ENCODE measurements around the gene CDKN2B-AS1.
A peak's percentile ranks its signal among the peaks of the same experiment; 100 is the strongest.

CDKN2B-AS1 gene

DNA sequence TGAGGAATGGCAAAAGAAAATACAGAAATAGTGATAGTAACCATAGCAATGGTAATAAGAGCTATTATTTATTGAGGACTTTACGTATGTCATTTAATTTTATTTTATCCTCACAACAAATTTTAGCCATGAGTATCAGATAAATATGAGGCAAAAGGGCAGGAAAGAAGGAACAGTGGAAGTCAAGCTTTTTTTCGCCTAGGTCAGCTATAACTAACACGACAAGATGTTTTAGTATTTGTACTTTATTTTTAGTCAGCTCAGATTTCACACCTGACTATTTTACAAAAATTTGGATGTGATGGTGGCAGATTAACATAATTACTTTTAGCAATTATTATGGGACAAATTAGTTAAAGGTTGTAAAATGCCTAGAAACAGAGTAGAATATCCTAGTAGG lies 49.3 kb downstream of the CDKN2B-AS1 start:
- no peak overlapping the region for H3K4me3 ChIP-seq (ENCODE audit: low read depth, low read length)
- no peak for DNase-seq (ENCODE audit: low read depth)
- TF ChIP-seq, protein P1, sequence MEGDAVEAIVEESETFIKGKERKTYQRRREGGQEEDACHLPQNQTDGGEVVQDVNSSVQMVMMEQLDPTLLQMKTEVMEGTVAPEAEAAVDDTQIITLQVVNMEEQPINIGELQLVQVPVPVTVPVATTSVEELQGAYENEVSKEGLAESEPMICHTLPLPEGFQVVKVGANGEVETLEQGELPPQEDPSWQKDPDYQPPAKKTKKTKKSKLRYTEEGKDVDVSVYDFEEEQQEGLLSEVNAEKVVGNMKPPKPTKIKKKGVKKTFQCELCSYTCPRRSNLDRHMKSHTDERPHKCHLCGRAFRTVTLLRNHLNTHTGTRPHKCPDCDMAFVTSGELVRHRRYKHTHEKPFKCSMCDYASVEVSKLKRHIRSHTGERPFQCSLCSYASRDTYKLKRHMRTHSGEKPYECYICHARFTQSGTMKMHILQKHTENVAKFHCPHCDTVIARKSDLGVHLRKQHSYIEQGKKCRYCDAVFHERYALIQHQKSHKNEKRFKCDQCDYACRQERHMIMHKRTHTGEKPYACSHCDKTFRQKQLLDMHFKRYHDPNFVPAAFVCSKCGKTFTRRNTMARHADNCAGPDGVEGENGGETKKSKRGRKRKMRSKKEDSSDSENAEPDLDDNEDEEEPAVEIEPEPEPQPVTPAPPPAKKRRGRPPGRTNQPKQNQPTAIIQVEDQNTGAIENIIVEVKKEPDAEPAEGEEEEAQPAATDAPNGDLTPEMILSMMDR (IDR thresholded peaks at IDR 0.05; ENCODE audit: insufficient read depth, low read depth, low read length, missing control alignments): no peak

DNA sequence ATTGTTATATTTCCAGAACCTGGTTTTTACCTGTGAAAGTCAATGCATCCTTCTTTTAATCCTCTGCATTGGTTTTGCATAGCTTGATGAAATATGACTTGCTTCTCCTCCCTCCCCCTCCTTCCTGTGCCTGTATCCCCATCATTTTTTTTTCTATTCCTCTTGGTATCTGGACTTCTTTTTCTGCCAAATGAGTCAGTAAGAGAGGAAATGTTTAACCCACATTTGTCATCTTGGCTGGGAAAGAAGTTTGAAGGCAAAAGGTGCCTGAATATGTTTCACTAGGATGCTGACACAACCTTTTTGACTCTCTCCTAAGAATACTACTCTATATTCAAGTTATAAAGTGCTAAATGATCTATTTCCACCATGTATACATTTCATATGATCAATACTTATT lies 50.0 kb downstream of the CDKN2B-AS1 start:
- no peak for DNase-seq (ENCODE audit: low read depth)
- no peak overlapping the region for H3K4me3 ChIP-seq (ENCODE audit: low read depth, low read length)
- TF ChIP-seq, protein P1 (IDR thresholded peaks at IDR 0.05; ENCODE audit: insufficient read depth, low read depth, low read length, missing control alignments): no peak

DNA sequence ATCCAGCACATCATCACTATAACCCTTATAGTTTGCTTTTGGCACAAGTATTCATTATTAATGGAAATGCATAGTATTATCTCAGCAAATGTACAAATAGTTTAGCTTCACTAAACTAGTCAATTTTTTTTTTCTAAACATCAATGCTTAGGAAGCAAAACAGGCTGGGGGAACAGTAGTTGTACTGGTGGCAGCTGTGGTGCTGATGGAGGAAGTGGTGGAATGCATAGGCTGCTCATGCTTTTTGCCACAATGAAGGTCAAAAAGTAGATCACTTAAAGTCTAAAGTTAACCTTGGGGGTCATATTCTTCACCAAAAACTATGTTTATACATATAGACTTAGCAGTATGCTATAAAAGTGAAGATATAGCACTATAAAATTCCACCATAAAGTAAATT lies 50.8 kb downstream of the CDKN2B-AS1 start:
- TF ChIP-seq, protein P1 (IDR thresholded peaks at IDR 0.05; ENCODE audit: insufficient read depth, low read depth, low read length, missing control alignments): no peak

DNA sequence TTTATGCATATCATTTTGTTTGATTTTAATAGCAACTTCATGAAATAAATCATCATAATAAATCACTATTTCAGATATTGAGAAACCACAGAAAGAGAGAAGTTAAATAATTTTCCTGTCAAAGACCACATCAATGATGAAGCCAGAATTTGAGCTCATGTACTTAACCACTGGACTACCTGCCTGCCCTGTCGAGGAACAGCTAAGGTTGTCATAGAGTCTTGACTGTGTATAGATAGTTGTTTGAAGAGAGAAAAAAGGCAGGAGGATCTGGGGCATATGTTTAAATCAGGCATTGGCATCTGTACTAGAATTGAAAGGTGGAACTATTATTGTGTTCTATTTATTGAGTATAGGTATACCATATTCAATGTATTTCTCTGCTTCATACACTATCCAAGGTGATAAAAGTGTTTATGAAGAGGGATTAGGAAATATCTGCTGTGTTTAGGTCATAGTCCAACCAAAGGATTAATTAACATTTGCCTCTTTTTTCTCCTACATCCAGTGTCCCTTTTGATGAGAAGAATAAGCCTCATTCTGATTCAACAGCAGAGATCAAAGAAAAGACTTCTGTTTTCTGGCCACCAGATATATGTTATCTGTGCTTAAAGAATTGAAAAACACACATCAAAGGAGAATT lies 51.8 kb downstream of the CDKN2B-AS1 start:
- TF ChIP-seq, protein P1 (IDR thresholded peaks at IDR 0.05; ENCODE audit: insufficient read depth, low read depth, low read length, missing control alignments): no peak
- no peak for DNase-seq (ENCODE audit: low read depth)
- H3K4me3 ChIP-seq (ENCODE audit: low read depth, low read length): no peak overlapping the region

More for the DNA sequence above, 50.8 kb downstream of the CDKN2B-AS1 start:
- no peak for DNase-seq (ENCODE audit: low read depth)
- H3K4me3 ChIP-seq (ENCODE audit: low read depth, low read length): no peak overlapping the region

DNA sequence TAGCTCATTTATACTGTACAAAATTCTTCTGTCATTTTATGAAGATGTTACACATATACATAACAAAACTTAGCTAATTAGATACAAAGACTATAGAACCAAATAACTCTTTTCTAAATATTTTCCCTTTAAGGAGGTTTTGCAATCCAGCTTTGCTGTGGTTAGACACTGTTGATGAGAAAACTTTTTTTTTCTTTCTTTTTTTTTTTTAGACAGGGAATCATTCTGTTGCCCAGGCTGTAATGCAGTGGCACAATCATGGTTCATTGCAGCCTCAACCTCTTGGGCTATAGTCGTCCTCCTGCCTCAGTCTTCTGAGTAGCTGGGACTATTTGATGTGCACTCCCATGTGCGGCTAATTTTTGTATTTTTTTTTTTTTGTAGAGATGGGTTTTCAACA lies 53.0 kb downstream of the CDKN2B-AS1 start:
- H3K4me3 ChIP-seq (ENCODE audit: low read depth, low read length): no peak overlapping the region
- no peak for DNase-seq (ENCODE audit: low read depth)
- TF ChIP-seq, protein P1 (IDR thresholded peaks at IDR 0.05; ENCODE audit: insufficient read depth, low read depth, low read length, missing control alignments): no peak

DNA sequence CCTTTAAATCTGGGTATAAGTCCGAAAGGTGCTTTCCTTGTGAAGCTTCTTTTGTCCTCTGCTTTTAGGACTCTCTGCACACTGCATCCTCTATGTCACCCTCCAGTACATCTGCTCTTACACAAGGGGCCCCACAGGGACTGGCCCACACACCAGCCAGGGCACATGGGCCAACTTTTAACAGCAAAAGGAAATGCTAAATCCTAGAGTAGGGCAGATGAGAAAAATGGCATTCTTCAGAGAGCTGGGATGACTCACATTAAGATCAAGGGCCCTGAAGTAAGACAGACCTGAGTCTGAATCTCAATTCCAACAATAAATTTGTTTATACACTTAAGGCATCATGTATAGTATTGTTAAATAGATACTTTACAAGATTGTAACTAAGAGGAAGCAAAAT lies 54.8 kb downstream of the CDKN2B-AS1 start:
- TF ChIP-seq, protein P1 (IDR thresholded peaks at IDR 0.05; ENCODE audit: insufficient read depth, low read depth, low read length, missing control alignments): no peak
- no peak for DNase-seq (ENCODE audit: low read depth)
- no peak overlapping the region for H3K4me3 ChIP-seq (ENCODE audit: low read depth, low read length)

DNA sequence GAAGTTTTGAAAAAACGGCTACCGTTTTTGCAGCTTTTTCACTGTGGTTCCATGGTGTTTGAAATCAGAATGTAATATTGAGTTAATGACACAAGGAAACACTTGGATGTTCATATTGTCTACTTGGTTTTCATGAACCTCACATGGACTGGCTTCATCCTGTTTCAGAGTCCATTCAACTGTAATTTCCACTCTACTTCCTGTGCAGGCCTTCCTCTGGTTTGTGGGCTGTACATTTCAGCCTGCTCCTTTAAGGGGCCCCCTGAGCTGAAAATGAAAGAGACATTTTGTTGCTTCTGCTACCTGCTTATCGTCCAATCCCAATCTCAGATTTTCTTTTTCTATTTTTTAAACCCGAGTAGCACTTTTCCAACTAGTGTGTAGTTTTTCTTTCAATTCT lies 56.3 kb downstream of the CDKN2B-AS1 start:
- peak; percentile 40 for DNase-seq (ENCODE audit: low read depth)
- TF ChIP-seq, protein P1 (IDR thresholded peaks at IDR 0.05; ENCODE audit: insufficient read depth, low read depth, low read length, missing control alignments): no peak
- no peak overlapping the region for H3K4me3 ChIP-seq (ENCODE audit: low read depth, low read length)
